ENCODE results near the gene NKAIN2.
"Not testable (repeated sequence)": the region's sequence is repeated elsewhere in the genome, so short reads cannot be mapped to it uniquely, and the experiment has no call there.

The NKAIN2 gene

DNA sequence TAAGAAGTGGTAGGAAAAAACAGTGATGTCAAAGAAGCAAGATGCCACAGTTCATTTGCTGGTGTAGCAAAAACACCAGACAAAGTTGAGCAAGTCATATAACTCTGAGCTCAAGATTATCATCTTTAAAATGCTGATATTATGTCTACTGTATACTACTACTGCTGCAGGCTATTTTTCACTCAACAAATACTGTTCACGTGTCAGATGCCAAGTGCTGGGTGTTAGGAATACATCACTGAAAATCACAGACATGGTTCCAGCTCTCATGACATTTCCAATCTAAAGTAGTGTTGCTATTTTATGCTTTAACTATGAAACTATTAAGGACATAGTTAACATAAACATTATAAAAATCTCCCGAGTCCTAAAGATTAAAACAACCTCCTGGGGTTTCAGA lies 163.0 kb downstream of the NKAIN2 start:
- DNase-seq (ENCODE audit: low read depth), result no peak

DNA sequence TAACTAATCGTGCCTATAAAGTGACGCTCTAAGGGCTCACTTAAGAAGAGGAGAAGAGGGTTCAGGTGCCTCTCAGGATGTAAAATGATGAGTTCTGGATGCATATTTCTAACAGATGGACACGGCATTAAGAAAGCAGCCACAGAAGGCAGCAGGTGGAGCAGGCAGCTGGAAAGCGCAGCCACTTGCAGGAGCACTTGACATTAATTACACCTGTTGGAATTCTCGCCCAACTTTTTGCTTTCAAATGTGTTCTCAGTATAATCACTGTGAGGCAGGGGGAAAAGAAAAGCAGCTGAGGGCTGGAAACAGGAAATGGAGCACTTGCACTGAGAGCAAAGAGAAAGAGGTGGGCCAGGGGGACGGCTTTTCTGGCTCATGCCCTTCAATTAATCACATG lies 164.2 kb downstream of the NKAIN2 start:
- DNase-seq (ENCODE audit: low read depth), result no peak

- no peak for DNase-seq (ENCODE audit: low read depth)
Observed at GRCh38 chr6:123972600-123973294, 169.1 kb downstream of the NKAIN2 start.

DNA sequence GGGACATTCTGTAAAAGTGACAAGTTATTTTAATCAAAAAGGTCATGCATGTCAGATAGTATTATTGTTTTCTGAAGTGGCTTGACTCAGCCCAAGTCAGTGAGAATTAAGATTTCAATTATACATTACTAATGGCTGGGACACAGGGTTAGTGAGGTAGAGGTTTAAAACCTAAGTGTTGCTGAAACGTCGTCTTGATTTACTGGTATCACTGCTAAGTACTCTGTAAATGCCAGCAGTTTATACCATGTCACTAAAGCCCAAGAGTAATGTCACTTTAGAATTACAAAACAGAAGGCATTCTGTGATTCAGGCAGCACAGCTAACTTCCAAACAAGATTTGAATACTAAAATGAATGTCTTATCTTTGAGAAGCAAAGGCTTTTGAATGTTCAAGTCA lies 176.6 kb downstream of the NKAIN2 start:
- DNase-seq (ENCODE audit: low read depth), result no peak

GRCh38 chr6:123986938-123987337 lies 183.3 kb downstream of the NKAIN2 start:
- no peak for DNase-seq (ENCODE audit: low read depth)

DNA sequence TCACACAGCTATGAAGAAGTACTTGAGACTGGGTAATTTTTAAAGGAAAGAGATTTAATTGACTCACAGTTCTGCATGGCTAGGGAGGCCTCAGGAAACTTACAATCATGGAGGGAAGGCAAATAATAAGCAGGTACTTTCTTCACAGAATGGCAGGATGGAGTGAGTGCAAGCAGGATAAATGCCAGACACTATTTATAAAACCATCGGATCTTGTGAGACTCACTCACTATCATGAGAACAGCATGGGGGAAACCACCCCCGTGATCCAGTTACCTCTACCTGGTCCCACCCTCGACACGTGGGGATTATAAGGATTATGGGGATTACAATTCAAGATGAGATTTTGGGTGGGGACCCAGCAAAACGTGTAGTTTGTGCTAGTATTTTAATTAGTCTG lies 186.3 kb downstream of the NKAIN2 start:
- DNase-seq (ENCODE audit: low read depth), result not testable (repeated sequence)

- DNase-seq (ENCODE audit: low read depth), result no peak
Observed at GRCh38 chr6:123990376-123990775, 186.7 kb downstream of the NKAIN2 start.

DNA sequence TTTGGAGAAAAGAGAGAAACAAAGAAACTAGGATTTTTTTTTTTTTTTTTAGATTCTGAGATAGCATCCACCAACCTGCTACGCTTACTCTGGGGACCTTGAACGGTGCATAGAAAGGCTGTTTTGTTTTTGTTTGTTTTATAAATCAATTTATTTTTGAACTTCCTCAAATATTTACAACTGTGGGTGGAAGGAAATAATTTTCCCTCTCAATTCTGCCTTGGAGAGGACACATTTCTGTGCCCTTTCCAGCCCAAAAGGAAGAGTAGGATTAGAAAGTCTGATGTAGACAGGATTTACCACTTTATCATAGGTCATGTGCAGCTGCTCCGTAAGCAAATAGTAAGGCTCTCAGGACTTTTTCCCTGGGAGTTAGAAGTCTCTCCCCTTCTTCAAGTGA lies 190.5 kb downstream of the NKAIN2 start:
- DNase-seq (ENCODE audit: low read depth), result no peak

- no peak for DNase-seq (ENCODE audit: low read depth)
Observed at GRCh38 chr6:123994891-123995635, 191.4 kb downstream of the NKAIN2 start.

GRCh38 chr6:123997223-123997622 lies 193.6 kb downstream of the NKAIN2 start:
- no peak for DNase-seq (ENCODE audit: low read depth)

- no peak for DNase-seq (ENCODE audit: low read depth)
Observed at GRCh38 chr6:124002377-124003081, 198.9 kb downstream of the NKAIN2 start.

DNA sequence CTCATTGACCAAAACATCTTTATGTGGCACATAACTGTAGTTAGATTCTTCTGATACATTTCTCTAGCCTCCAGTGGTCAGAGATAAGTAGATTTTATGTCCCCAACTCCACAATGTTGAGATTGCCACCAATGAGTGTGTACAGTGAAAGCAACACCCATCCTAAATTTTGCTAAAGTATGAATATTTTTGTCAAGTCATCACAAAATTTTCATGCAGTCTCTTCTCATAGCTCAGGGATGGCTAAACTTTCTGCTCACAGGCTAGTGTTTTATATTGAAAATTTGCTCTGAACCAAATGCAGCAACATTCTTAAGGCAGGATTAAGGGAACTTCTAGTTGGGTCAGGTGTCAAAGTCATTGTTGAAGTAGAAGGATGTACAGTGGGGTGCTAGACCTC lies 203.6 kb downstream of the NKAIN2 start:
- no peak for DNase-seq (ENCODE audit: low read depth)

GRCh38 chr6:124008000-124008987 lies 204.6 kb downstream of the NKAIN2 start:
- DNase-seq (ENCODE audit: low read depth), result no peak

- no peak for DNase-seq (ENCODE audit: low read depth)
Observed at GRCh38 chr6:124008988-124009765, 205.5 kb downstream of the NKAIN2 start.

GRCh38 chr6:124010574-124010973 lies 206.9 kb downstream of the NKAIN2 start:
- no peak for DNase-seq (ENCODE audit: low read depth)

DNA sequence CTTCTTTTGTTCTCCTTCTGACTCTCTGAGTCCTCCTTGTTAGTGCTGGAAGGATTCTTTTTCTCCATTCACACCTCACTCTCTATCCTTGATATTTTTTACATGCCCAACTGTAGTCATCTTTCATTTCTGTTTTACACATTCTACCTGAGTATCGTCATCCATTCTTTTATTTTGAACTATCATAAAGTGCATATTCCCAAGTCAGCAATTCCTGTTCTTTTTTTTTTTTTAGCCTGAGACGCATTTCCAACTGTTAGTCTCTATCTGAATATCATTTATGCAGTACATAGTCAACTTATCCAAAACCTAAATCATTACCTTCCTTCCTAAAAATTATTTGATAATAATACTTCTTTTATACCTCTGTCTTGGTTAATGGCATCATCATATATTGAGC lies 207.5 kb downstream of the NKAIN2 start:
- no peak for DNase-seq (ENCODE audit: low read depth)

DNA sequence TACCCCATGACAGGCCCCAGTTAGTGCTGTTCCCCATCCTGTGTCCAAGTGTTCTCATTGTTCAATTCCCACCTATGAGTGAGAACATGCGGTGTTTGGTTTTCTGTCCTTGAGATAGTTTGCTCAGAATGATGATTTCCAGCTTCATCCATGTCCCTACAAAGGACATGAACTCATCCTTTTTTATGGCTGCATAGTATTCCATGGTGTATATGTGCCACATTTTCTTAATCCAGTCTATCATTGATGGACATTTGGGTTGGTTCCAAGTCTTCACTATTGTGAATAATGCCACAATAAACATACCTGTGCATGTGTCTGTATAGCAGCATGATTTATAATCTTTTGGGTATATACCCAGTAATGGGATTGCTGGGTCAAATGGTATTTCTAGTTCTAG lies 218.4 kb downstream of the NKAIN2 start:
- DNase-seq (ENCODE audit: low read depth), result not testable (repeated sequence)

- DNase-seq (ENCODE audit: low read depth), result no peak
Observed at GRCh38 chr6:124022641-124023040, 219.0 kb downstream of the NKAIN2 start.

DNA sequence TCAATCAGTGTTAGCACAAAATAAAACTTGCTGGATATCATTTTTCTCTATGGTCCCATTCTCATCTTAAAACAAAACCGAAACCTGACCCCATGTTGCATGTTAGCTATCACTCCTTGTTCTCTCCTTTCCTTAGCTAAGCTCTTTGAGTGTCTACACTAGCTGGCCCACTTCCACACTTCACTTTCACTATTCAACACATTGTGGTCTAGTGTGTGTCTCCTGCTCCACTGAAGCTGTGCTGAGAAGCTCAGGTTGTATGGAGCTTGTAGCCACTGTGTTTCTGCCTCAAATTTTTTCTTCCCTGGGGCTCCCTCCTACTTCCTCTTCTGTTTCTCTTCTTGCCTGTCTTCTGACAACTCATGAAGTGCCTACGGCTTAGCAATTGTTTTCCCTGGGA lies 223.0 kb downstream of the NKAIN2 start:
- no peak for DNase-seq (ENCODE audit: low read depth)

DNA sequence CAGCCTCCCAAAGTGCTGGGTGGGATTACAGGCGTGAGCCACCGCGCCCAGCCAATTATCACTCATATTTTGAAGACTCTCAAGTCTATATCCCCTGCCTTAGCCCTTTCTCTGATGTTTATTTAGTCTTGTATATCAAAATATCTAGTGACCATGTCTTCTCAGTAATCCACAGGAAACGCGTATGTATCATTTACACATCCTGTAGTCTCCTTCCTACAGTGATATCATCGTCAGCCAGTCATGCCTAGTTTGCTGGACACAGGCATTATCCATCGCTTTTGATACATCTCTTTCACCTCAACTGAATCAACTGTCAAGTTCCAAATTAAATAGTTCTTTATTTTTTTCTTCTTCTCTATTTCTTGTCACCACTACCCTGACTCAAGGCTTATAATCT lies 223.7 kb downstream of the NKAIN2 start:
- DNase-seq (ENCODE audit: low read depth), result no peak

DNA sequence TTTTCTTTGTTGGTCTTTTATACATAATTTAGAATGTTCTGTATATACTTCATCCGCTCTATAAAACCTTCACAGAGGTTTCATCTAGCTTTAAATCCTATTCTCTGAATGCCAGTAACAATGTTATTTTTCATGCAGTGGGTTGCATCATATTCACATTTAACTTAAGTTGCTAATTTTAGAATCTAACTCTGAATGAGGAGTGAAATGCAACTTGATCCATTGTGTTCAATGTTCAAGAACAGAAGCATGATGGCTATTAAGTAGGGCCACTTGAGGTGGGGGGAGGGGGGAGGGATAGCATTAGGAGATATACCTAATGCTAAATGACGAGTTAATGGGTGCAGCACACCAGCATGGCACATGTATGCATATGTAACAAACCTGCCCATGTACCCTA lies 224.5 kb downstream of the NKAIN2 start:
- no peak for DNase-seq (ENCODE audit: low read depth)

Measured in activated T-cell treated with anti-CD3 and anti-CD28 coated beads for 24 hours (primary cell).